ENCODE results near the gene SGSM2. TPM values are rescaled to one million over a fixed set of nuclear protein-coding genes. Genes with fewer than 3 reads are reported as not detected.
A peak's percentile ranks its signal among the peaks of the same experiment; 100 is the strongest.

The SGSM2 gene
- total and polyA plus RNA-seq, 2 of the 13 experiments (the other 11 are each of a cell fraction or from before 2014, with no cell fraction given): 30.4 to 51.3 TPM

GRCh38 chr17:2400474-2400866, 63.2 kb downstream of the SGSM2 start (continued):
- TF ChIP-seq RERE (CRISPR knock-in tag; IDR thresholded peaks at IDR 0.05; ENCODE audit: low read depth) (no peak), RBFOX2 (IDR thresholded peaks at IDR 0.05; ENCODE audit: low read depth, low read length) (peak; percentile 26), MXD1 (CRISPR knock-in tag; IDR thresholded peaks at IDR 0.05) (no peak), NFE2L1 (CRISPR knock-in tag; IDR thresholded peaks at IDR 0.05; ENCODE audit: borderline replicate concordance) (no peak), ZNF496 (CRISPR knock-in tag; IDR thresholded peaks at IDR 0.05; ENCODE audit: insufficient replicate concordance) (no peak), MTA3 (CRISPR knock-in tag; IDR thresholded peaks at IDR 0.05) (no peak), ZFP36 (IDR thresholded peaks at IDR 0.05; ENCODE audit: borderline replicate concordance, low read depth, low read length, partially characterized antibody) (no peak), REL (CRISPR knock-in tag; conservative IDR thresholded peaks at IDR 0.05) (no peak), SNAPC5 (CRISPR knock-in tag; IDR thresholded peaks at IDR 0.05; ENCODE audit: borderline replicate concordance) (no peak), ETS1 (CRISPR knock-in tag; IDR thresholded peaks at IDR 0.05) (0 out of 2 replicates have a peak, but pooled peaks have one; percentile 4), HDAC1 (CRISPR knock-in tag; IDR thresholded peaks at IDR 0.05) (peak; percentile 68), KMT2B (CRISPR knock-in tag; IDR thresholded peaks at IDR 0.05) (no peak), U2AF2 (IDR thresholded peaks at IDR 0.05; ENCODE audit: low read depth, low read length) (no peak), KLF6 (CRISPR knock-in tag; IDR thresholded peaks at IDR 0.05) (no peak; the same call in 1 of the 2 replicates), ZNF441 (CRISPR knock-in tag; IDR thresholded peaks at IDR 0.05; ENCODE audit: borderline replicate concordance) (no peak), ZNF792 (CRISPR knock-in tag; IDR thresholded peaks at IDR 0.05) (no peak), JDP2 (CRISPR knock-in tag; IDR thresholded peaks at IDR 0.05; ENCODE audit: borderline replicate concordance) (no peak), MIER3 (CRISPR knock-in tag; IDR thresholded peaks at IDR 0.05; ENCODE audit: borderline replicate concordance) (no peak), ZNF234 (CRISPR knock-in tag; conservative IDR thresholded peaks at IDR 0.05) (no peak), ZNF652 (CRISPR knock-in tag; IDR thresholded peaks at IDR 0.05; ENCODE audit: borderline replicate concordance, low read depth) (no peak), CEBPB (IDR thresholded peaks at IDR 0.05; ENCODE audit: borderline replicate concordance, low read depth, low read length) (no peak), CCDC6 (CRISPR knock-in tag; IDR thresholded peaks at IDR 0.05) (0 out of 2 replicates have a peak, but pooled peaks have one; percentile 63), KDM5A (IDR thresholded peaks at IDR 0.05; ENCODE audit: borderline replicate concordance, low read length) (0 out of 2 replicates have a peak, but pooled peaks have one; percentile 47), DMAP1 (CRISPR knock-in tag; IDR thresholded peaks at IDR 0.05) (no peak), E2F1 (CRISPR knock-in tag; IDR thresholded peaks at IDR 0.05) (no peak)

All from HepG2 (cell line).